ENCODE data around the gene SARDH.

SARDH gene

GRCh38 chr9:133653638-133654037, 84.5 kb downstream of the SARDH start:
- peaks cover 4% of the 10 kb centered on the region for H3K4me1 ChIP-seq (ENCODE audit: control insufficient read depth, insufficient read depth, low read length)
- H3K27me3 ChIP-seq (ENCODE audit: control insufficient read depth, insufficient read depth, low read length), result peaks cover 53% of the 10 kb centered on the region
- H3K4me3 ChIP-seq (ENCODE audit: low read depth, low read length), result no peak overlapping the region
- no peak overlapping the region for H3K9ac ChIP-seq (ENCODE audit: low read length)
- no peaks in the 10 kb centered on the region for H3K36me3 ChIP-seq (ENCODE audit: control insufficient read depth, insufficient read depth, low read length)
- H3K27ac ChIP-seq (ENCODE audit: low read depth, low read length), result no peak overlapping the region
- no peaks in the 10 kb centered on the region for H3K9me3 ChIP-seq (ENCODE audit: control insufficient read depth, insufficient read depth, low read depth, low read length)

GRCh38 chr9:133650026-133650425, 88.1 kb downstream of the SARDH start:
- H3K36me3 ChIP-seq (ENCODE audit: control insufficient read depth, insufficient read depth, low read length), result no peaks in the 10 kb centered on the region
- no peaks in the 10 kb centered on the region for H3K9me3 ChIP-seq (ENCODE audit: control insufficient read depth, insufficient read depth, low read depth, low read length)
- H3K4me3 ChIP-seq (ENCODE audit: low read depth, low read length), result no peak overlapping the region
- no peak overlapping the region for H3K27ac ChIP-seq (ENCODE audit: low read depth, low read length)
- H3K4me1 ChIP-seq (ENCODE audit: control insufficient read depth, insufficient read depth, low read length), result no peaks in the 10 kb centered on the region
- no peak overlapping the region for H3K9ac ChIP-seq (ENCODE audit: low read length)
- H3K27me3 ChIP-seq (ENCODE audit: control insufficient read depth, insufficient read depth, low read length), result peaks cover 23% of the 10 kb centered on the region; the same call in 1 of the 2 replicates

- Histone ChIP-seq H3K9ac (ENCODE audit: low read length) (no peak overlapping the region), H3K4me3 (ENCODE audit: low read depth, low read length) (no peak overlapping the region), H3K27me3 (ENCODE audit: control insufficient read depth, insufficient read depth, low read length) (peaks cover 16% of the 10 kb centered on the region; the same call in 1 of the 2 replicates), H3K36me3 (ENCODE audit: control insufficient read depth, insufficient read depth, low read length) (no peaks in the 10 kb centered on the region), H3K4me1 (ENCODE audit: control insufficient read depth, insufficient read depth, low read length) (no peaks in the 10 kb centered on the region), H3K9me3 (ENCODE audit: control insufficient read depth, insufficient read depth, low read depth, low read length) (no peaks in the 10 kb centered on the region), H3K27ac (ENCODE audit: low read depth, low read length) (no peak overlapping the region)
These were observed 89.0 kb downstream of the SARDH start for GRCh38 chr9:133649194-133649593.

- Histone ChIP-seq H3K4me1 (ENCODE audit: control insufficient read depth, insufficient read depth, low read length) (no peaks in the 10 kb centered on the region), H3K27me3 (ENCODE audit: control insufficient read depth, insufficient read depth, low read length) (peaks cover 9% of the 10 kb centered on the region; the same call in 1 of the 2 replicates), H3K9ac (ENCODE audit: low read length) (no peak overlapping the region), H3K9me3 (ENCODE audit: control insufficient read depth, insufficient read depth, low read depth, low read length) (no peaks in the 10 kb centered on the region), H3K36me3 (ENCODE audit: control insufficient read depth, insufficient read depth, low read length) (no peaks in the 10 kb centered on the region), H3K27ac (ENCODE audit: low read depth, low read length) (no peak overlapping the region), H3K4me3 (ENCODE audit: low read depth, low read length) (no peak overlapping the region)
These were observed 90.2 kb downstream of the SARDH start for GRCh38 chr9:133647765-133648469.

GRCh38 chr9:133647148-133647547, 91.0 kb downstream of the SARDH start:
- H3K36me3 ChIP-seq (ENCODE audit: control insufficient read depth, insufficient read depth, low read length), result no peaks in the 10 kb centered on the region

GRCh38 chr9:133645021-133645765, 93.0 kb downstream of the SARDH start:
- no peak overlapping the region for H3K9ac ChIP-seq (ENCODE audit: low read length)
- peaks cover 4% of the 10 kb centered on the region; the same call in 1 of the 2 replicates for H3K27me3 ChIP-seq (ENCODE audit: control insufficient read depth, insufficient read depth, low read length)
- H3K4me1 ChIP-seq (ENCODE audit: control insufficient read depth, insufficient read depth, low read length), result no peaks in the 10 kb centered on the region
- no peaks in the 10 kb centered on the region for H3K9me3 ChIP-seq (ENCODE audit: control insufficient read depth, insufficient read depth, low read depth, low read length)
- no peak overlapping the region for H3K4me3 ChIP-seq (ENCODE audit: low read depth, low read length)
- no peak overlapping the region for H3K27ac ChIP-seq (ENCODE audit: low read depth, low read length)
- H3K36me3 ChIP-seq (ENCODE audit: control insufficient read depth, insufficient read depth, low read length), result no peaks in the 10 kb centered on the region

More at GRCh38 chr9:133647148-133647547, 91.0 kb downstream of the SARDH start:
- Histone ChIP-seq H3K4me1 (ENCODE audit: control insufficient read depth, insufficient read depth, low read length) (no peaks in the 10 kb centered on the region), H3K4me3 (ENCODE audit: low read depth, low read length) (no peak overlapping the region), H3K9ac (ENCODE audit: low read length) (no peak overlapping the region), H3K27me3 (ENCODE audit: control insufficient read depth, insufficient read depth, low read length) (peaks cover 9% of the 10 kb centered on the region; the same call in 1 of the 2 replicates), H3K9me3 (ENCODE audit: control insufficient read depth, insufficient read depth, low read depth, low read length) (no peaks in the 10 kb centered on the region), H3K27ac (ENCODE audit: low read depth, low read length) (no peak overlapping the region)

GRCh38 chr9:133643978-133644760, 94.0 kb downstream of the SARDH start:
- no peak overlapping the region for H3K27ac ChIP-seq (ENCODE audit: low read depth, low read length)
- H3K27me3 ChIP-seq (ENCODE audit: control insufficient read depth, insufficient read depth, low read length), result 0 out of 2 replicates have a peak, but pooled peaks cover 4% of the 10 kb centered on the region
- H3K9ac ChIP-seq (ENCODE audit: low read length), result no peak overlapping the region
- H3K4me1 ChIP-seq (ENCODE audit: control insufficient read depth, insufficient read depth, low read length), result no peaks in the 10 kb centered on the region
- H3K9me3 ChIP-seq (ENCODE audit: control insufficient read depth, insufficient read depth, low read depth, low read length), result no peaks in the 10 kb centered on the region
- no peaks in the 10 kb centered on the region for H3K36me3 ChIP-seq (ENCODE audit: control insufficient read depth, insufficient read depth, low read length)
- H3K4me3 ChIP-seq (ENCODE audit: low read depth, low read length), result no peak overlapping the region

- H3K36me3 ChIP-seq (ENCODE audit: control insufficient read depth, insufficient read depth, low read length), result no peaks in the 10 kb centered on the region
- H3K4me3 ChIP-seq (ENCODE audit: low read depth, low read length), result no peak overlapping the region
- 0 out of 2 replicates have a peak, but pooled peaks cover under 1% of the 10 kb centered on the region for H3K4me1 ChIP-seq (ENCODE audit: control insufficient read depth, insufficient read depth, low read length)
- H3K9ac ChIP-seq (ENCODE audit: low read length), result no peak overlapping the region
- no peak overlapping the region for H3K27ac ChIP-seq (ENCODE audit: low read depth, low read length)
- no peaks in the 10 kb centered on the region for H3K9me3 ChIP-seq (ENCODE audit: control insufficient read depth, insufficient read depth, low read depth, low read length)
- H3K27me3 ChIP-seq (ENCODE audit: control insufficient read depth, insufficient read depth, low read length), result 0 out of 2 replicates have a peak, but pooled peaks cover 4% of the 10 kb centered on the region
These were observed 94.8 kb downstream of the SARDH start for GRCh38 chr9:133643362-133643755.

GRCh38 chr9:133642708-133643361, 95.3 kb downstream of the SARDH start:
- no peak overlapping the region for H3K27ac ChIP-seq (ENCODE audit: low read depth, low read length)
- no peaks in the 10 kb centered on the region for H3K9me3 ChIP-seq (ENCODE audit: control insufficient read depth, insufficient read depth, low read depth, low read length)
- H3K36me3 ChIP-seq (ENCODE audit: control insufficient read depth, insufficient read depth, low read length), result no peaks in the 10 kb centered on the region
- peaks cover 6% of the 10 kb centered on the region for H3K4me1 ChIP-seq (ENCODE audit: control insufficient read depth, insufficient read depth, low read length)
- no peak overlapping the region for H3K9ac ChIP-seq (ENCODE audit: low read length)
- H3K27me3 ChIP-seq (ENCODE audit: control insufficient read depth, insufficient read depth, low read length), result 0 out of 2 replicates have a peak, but pooled peaks cover 4% of the 10 kb centered on the region
- H3K4me3 ChIP-seq (ENCODE audit: low read depth, low read length), result no peak overlapping the region

- Histone ChIP-seq H3K9me3 (ENCODE audit: control insufficient read depth, insufficient read depth, low read depth, low read length) (no peaks in the 10 kb centered on the region), H3K4me1 (ENCODE audit: control insufficient read depth, insufficient read depth, low read length) (peaks cover 13% of the 10 kb centered on the region), H3K4me3 (ENCODE audit: low read depth, low read length) (no peak overlapping the region), H3K36me3 (ENCODE audit: control insufficient read depth, insufficient read depth, low read length) (no peaks in the 10 kb centered on the region), H3K27ac (ENCODE audit: low read depth, low read length) (no peak overlapping the region), H3K9ac (ENCODE audit: low read length) (no peak overlapping the region), H3K27me3 (ENCODE audit: control insufficient read depth, insufficient read depth, low read length) (no peaks in the 10 kb centered on the region)
These were observed 96.1 kb downstream of the SARDH start for GRCh38 chr9:133641861-133642595.

Data from HUES6 (cell line).